ENCODE results near the gene CACNA2D3.

- no peak for TF ChIP-seq CTCF (IDR thresholded peaks at IDR 0.05; ENCODE audit: low read length)
- TF ChIP-seq EZH2phosphoT487 (IDR thresholded peaks at IDR 0.05; ENCODE audit: low read length): no peak
- no peak for TF ChIP-seq EZH2 (optimal IDR thresholded peaks at IDR 0.05; ENCODE audit: low read depth, low read length)
Measured at GRCh38 chr3:54955496-54955895, 833.1 kb downstream of the CACNA2D3 start.
